HG03520 (cell line): ENCODE measurements around the gene CARD6.
"Not testable (repeated sequence)": the region's sequence is repeated elsewhere in the genome, so short reads cannot be mapped to it uniquely, and the experiment has no call there.

ENCODE experiments used
- ATAC-seq: cut with Tn5 transposase; IDR thresholded peaks from one replicate; pipeline ENCODE4 v1.9.1; 2021; ENCODE audit warnings: mild to moderate bottlenecking, moderate library complexity; ENCODE audit not compliant: unreplicated experiment

The CARD6 gene

DNA sequence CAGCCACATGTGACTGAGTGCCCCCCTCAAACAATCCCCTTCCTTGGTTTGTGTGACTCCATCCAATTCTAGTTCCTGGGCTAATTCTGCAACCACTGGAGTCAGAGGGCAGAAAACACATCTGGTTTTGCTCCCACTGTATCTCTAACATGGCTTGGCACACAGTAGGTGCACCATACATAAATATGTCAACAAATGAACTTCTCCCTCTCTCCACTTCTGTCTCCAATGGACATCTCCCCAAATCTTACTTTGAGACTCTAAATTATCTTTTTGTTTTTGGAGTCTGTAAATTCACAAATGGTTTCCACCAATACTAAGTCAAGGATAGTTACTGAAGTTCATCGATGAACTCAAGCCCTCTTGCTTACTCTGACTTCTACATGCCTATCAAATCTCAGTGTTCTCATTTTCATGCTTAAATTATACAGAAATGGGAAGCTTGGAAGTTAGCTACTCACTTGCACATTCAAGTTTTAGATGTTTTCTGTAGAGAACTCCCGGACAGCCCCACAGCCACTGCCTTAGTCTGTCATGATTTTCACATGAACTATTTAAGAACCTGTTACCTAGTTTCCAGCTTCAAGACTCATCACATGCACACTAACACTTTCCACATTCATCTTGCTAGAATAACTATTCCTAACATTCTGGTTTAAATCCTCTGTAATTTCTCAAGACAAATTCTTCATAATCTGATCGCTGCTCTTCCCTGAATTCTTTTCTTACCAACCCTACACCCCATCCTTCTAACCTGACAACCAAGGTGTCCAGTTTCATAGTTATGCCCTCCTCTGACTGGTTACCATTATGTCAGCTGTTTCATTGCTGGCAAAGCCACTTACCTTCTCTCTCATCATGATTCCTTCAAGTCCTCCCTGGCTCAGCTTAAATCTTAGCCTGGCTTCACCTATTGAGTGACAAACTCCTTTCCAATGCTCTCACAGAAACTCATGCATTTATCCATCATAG lies 12.2 kb upstream of the CARD6 start:
- ATAC-seq: no peak

DNA sequence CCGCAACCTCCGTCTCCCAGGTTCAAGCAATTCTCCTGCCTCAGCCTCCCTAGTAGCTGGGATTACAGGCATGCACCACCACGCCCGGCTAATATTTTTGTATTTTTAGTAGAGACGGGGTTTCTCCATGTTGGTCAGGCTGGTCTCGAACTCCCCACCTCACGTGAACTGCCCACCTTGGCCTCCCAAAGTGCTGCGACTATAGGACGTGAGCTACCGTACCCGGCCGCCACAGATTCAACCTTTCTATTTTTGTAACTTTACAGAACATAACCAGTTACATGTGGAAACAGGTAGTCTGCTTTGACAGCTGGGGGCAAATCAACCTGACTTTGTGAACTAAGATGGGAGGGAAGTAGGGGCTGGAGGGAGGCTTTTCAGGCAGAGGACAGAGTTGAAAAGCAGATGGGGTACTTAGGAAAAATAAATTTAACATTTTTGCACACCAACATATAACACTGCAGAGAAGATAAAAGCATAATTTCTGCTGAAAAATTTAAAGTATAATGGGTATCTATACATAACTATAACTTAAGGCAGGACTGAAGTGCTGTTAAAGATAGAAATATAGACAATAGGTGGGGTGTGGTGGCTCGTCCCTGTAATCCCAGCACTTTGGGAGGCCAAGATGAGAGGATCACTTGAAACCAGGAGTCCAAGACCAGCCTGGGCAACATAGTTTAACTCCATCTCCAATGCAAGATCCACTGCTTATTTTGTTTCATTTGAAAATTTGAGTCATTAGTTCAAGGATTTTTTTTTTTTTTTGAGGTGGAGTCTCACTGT lies 11.2 kb upstream of the CARD6 start:
- ATAC-seq: no peak

GRCh38 chr5:40831346-40832210 lies 9.6 kb upstream of the CARD6 start:
- ATAC-seq: no peak

- ATAC-seq: no peak
These were observed 8.8 kb upstream of the CARD6 start for GRCh38 chr5:40832345-40832744.

DNA sequence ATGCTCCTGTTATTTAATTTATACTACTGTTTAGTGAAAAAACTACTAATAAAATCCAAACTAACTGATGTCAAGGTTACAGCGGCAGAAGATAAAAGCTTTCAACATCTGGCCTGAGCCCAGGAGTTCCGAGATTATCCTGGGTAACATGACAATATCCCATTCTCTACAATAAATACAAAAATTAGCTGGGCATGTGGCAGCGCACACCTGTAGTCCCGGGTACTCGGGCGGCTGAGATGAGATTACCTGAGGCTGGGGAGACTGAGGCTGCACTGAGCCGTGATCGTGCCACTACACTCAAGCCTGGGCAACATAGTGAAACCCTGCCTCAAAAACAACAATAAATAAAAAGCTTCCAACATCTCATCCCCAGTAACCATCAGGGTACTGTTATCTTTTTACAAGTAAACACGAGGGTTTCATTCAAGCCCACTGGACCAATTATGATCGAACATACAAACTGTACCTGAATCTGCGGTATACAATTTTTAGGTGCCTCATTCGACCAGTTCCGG lies 7.4 kb upstream of the CARD6 start:
- no peak for ATAC-seq

DNA sequence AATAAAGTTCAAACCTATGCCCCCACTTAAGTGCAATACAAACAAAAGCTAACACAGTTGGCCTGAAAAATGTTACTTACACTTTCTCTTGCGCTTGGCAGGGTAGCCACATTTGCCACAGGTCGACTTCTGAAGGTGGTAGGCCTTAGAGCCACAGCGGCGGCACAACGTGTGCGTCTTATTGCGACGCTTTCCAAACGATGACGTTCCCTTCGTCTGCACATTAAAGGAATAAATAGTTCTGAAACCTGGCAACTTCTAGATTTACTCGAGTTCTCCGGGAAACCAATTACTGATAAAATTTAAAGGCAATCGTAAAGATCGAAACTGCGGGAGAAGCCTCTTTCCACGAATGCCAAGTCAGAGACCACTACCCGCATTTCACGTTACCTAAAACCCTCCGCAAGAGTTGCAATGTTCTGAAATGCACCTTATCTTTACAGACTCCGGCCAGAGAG lies 6.7 kb upstream of the CARD6 start:
- no peak for ATAC-seq

GRCh38 chr5:40834849-40835787 lies 6.0 kb upstream of the CARD6 start, which contains the start of gene RPL37:
RPL37 (minus strand) TSS chr5:40835222; CDS start chr5:40835185, 37 bp downstream.
- peak; percentile 98 for ATAC-seq

- ATAC-seq: no peak
These were observed 3.1 kb upstream of the CARD6 start for GRCh38 chr5:40838086-40838485.

GRCh38 chr5:40842351-40842750 lies 1.2 kb downstream of the CARD6 start:
- no peak for ATAC-seq

DNA sequence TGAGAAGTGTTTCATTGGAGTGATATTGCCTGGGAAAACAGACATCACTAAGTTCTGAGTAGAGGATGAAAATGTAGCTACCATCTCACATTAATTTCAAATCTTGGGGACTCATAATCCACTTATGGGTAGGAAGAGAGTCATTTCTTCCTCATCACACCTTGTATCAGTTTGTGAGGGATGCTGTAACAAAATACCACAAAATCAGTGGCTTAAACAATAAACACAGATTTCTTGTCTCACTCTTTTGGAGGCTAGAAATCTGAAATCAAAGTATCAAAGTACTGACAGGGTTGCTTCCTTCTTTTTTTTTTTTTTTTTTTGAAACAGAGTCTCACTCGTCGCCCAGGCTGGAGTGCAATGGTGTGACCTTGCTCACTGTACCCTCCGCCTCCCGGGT lies 3.4 kb downstream of the CARD6 start:
- ATAC-seq: no peak

DNA sequence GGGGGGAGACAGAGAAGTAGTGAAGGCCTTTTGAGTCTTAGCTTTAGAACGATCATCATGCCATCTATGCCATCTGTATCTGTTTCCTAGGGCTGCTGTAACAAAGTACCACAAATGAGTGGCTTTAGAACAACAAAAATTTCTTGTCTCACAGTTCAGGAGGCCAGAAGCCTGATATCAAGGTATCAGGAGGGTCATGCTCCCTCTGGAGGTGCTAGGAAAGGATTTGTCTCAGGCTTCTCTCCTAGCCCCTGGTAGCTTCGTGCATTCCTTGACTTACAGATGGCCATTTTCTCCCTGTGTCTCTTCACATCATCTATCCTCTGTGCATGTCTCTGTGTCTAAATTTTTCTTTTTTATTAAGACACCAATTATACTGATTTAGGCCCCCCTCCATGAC lies 5.2 kb downstream of the CARD6 start:
- no peak for ATAC-seq

- ATAC-seq: no peak
These were observed 6.4 kb downstream of the CARD6 start for GRCh38 chr5:40847525-40847924.

DNA sequence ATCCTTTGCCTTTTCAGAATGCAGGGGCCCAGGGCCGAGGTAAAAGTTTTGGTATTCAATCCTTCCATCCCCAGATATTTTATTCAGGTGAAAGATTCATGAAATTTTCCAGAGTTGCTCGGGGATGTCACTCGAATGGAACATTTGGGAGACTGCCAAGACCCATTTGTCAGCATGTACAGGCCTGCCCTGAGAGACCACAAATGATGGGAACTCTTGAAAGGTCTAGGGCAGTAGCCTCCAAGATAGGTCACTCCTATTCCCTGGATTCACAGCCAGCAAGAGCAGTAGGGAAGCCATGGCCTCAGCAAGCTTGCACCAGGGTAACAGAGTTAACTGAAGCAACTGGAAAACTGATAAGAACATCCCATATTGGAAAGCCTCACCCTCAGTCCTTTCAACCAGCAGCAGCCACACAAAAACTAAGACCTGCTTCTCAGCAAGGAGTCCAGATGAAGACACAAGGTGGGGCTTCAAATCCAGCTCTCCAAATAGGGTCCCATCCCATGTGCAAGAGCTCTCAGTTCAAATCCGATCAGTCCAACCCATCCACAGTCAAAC lies 12.5 kb downstream of the CARD6 start:
- ATAC-seq: no peak

DNA sequence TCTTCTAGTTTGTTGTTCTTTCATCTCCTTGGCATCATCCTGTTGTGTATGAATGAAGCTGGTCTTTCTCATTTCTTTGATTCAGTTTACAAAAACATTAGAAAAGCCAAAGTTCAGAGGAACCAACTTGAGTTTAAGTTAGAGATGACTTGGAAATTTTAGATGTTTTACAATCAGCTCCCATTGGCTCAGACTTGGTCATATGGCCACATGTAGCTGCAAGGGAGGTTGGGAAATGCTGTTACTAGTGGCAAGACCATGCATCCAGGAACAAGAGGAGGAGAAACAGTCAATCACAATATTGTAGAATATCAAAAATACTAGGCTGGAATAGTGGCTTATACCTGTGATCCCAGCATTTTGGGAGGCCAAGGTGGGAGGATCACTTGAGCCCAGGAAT lies 19.5 kb downstream of the CARD6 start:
- no peak for ATAC-seq

- ATAC-seq: not testable (repeated sequence)
These were observed 23.8 kb downstream of the CARD6 start for GRCh38 chr5:40865004-40865403.

DNA sequence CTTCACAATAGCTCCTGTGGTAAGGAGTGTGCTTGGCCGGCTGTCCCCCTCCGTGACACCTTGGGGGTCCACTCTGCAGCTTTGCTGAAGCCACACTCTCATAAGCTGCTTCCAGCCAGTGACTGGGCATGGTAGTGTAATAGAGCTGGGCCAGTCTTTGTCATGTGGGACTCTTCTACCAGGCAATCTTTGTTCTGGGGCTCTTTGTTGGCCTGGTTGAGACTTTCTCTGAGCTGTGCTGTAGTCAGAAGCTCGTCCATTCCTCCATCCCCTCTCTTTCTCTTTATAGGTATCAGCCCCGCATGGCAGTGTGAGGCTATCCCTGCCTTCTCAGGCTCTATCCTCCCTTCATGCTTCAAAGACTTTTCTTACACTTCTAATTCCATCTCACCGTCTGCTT lies 25.7 kb downstream of the CARD6 start:
- ATAC-seq: no peak

- ATAC-seq: no peak
These were observed 28.2 kb downstream of the CARD6 start for GRCh38 chr5:40869384-40869783.

DNA sequence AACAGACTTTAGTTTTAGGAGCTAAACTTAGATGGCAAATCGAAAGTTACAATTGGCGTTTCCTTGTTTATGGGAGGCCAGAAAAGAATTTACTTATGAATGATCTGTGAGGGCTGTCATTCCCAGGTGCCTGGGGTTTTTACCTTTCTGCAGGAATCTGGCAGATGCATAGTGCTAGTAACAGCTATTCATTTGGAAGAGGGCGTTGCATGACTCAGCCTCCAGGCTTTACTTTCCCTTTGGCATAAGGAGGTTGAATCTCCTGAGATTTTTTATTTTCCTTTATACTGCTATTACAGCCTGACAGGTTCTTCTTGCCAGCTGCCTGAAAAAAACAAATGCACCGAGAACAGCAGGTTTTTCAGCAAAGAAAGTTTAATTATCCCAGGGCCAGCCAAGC lies 30.0 kb downstream of the CARD6 start:
- no peak for ATAC-seq

- ATAC-seq: not testable (repeated sequence)
These were observed 31.1 kb downstream of the CARD6 start for GRCh38 chr5:40872253-40872652.
